ENCODE results near the gene CTNNBL1.
"Not testable (repeated sequence)": the region's sequence is repeated elsewhere in the genome, so short reads cannot be mapped to it uniquely, and the experiment has no call there.

CTNNBL1 gene, protein sequence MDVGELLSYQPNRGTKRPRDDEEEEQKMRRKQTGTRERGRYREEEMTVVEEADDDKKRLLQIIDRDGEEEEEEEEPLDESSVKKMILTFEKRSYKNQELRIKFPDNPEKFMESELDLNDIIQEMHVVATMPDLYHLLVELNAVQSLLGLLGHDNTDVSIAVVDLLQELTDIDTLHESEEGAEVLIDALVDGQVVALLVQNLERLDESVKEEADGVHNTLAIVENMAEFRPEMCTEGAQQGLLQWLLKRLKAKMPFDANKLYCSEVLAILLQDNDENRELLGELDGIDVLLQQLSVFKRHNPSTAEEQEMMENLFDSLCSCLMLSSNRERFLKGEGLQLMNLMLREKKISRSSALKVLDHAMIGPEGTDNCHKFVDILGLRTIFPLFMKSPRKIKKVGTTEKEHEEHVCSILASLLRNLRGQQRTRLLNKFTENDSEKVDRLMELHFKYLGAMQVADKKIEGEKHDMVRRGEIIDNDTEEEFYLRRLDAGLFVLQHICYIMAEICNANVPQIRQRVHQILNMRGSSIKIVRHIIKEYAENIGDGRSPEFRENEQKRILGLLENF

GRCh38 chr20:37693635-37694626 lies at the start of gene CTNNBL1:
Gene CTNNBL1 (plus strand): TSS chr20:37694030. CDS start chr20:37694123, 93 bp downstream.
- peak; percentile 92 to 98 for DNase-seq (ENCODE audit: low spot score in 2 of 2)
- Histone ChIP-seq H3K27me3 (ENCODE audit: low read depth) (peaks cover 8% of the 10 kb centered on the region), H3K4me1 (peaks cover 4% of the 10 kb centered on the region), H3K4me3 (peak within 1 kb of the TSS; percentile 74), H3K36me3 (replicated peaks) (no peaks in the 10 kb centered on the region; the same call in 1 of the 2 replicates), H3K9me3 (no peaks in the 10 kb centered on the region)
- in situ Hi-C loops (cut with MboI; ENCODE audit: low sequenced_read_pairs): no loop called here

DNA sequence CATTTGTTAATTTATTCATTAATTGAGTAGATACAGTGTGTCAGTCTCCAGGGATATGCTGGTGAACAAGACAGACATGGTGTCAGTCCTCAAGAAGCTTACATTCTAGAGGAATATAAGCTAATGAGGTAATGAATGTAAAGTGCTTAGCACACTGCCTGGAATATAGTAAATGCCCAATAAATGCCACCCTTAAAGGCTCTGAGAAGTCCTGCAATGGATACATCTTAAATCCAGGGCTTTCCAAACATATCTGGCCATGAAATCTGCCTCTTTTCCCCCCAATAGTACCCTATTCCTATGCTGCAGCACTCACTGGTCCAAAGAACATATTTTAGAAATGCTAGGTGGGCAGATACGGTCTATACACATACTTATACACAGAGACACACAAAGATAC lies 49.2 kb upstream of the CTNNBL1 start:
- Histone ChIP-seq H3K4me3 (no peak overlapping the region), H3K27me3 (ENCODE audit: low read depth) (peaks cover 50% of the 10 kb centered on the region), H3K9me3 (no peaks in the 10 kb centered on the region), H3K4me1 (peaks cover 13% of the 10 kb centered on the region), H3K36me3 (replicated peaks) (no peaks in the 10 kb centered on the region)
- DNase-seq (ENCODE audit: low spot score in 2 of 2): no peak
- in situ Hi-C loops (cut with MboI; ENCODE audit: low sequenced_read_pairs): no loop called here

GRCh38 chr20:37647946-37648345 lies 45.9 kb upstream of the CTNNBL1 start:
- H3K27me3 ChIP-seq (ENCODE audit: low read depth): peaks cover 28% of the 10 kb centered on the region
- H3K36me3 ChIP-seq (replicated peaks): no peaks in the 10 kb centered on the region
- in situ Hi-C loops (cut with MboI; ENCODE audit: low sequenced_read_pairs): no loop called here
- DNase-seq (ENCODE audit: low spot score in 2 of 2): no peak
- no peak overlapping the region for H3K4me3 ChIP-seq
- H3K9me3 ChIP-seq: no peaks in the 10 kb centered on the region
- H3K4me1 ChIP-seq: peaks cover 28% of the 10 kb centered on the region

DNA sequence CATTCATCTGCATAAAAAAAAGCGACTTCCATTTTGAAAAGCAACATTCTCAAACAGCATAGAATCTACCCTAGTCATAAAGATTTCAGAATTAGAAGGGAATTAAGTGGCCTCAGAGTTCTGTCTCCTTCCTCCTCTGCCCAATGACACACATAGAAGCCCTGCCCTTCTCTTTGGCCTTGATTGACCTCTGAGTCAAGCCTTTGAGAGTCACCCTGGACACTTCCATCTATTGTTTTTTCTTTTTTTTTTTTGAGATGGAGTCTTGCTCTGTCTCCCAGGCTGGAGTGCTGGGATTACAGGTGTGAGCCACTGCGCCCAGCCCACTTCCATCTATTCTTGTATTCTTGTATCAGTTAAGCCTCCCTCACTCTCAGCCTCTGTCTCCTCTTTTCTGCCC lies 44.8 kb upstream of the CTNNBL1 start:
- H3K9me3 ChIP-seq: no peaks in the 10 kb centered on the region
- H3K27me3 ChIP-seq (ENCODE audit: low read depth): peaks cover 18% of the 10 kb centered on the region
- H3K4me1 ChIP-seq: peaks cover 28% of the 10 kb centered on the region
- in situ Hi-C loops (cut with MboI; ENCODE audit: low sequenced_read_pairs): no loop called here
- no peak overlapping the region for H3K4me3 ChIP-seq
- no peaks in the 10 kb centered on the region for H3K36me3 ChIP-seq (replicated peaks)
- DNase-seq (ENCODE audit: low spot score in 2 of 2): peak; percentile 43 to 88

GRCh38 chr20:37649676-37650370 lies 44.0 kb upstream of the CTNNBL1 start:
- Histone ChIP-seq H3K4me1 (peaks cover 28% of the 10 kb centered on the region), H3K36me3 (replicated peaks) (no peaks in the 10 kb centered on the region), H3K27me3 (ENCODE audit: low read depth) (peaks cover 10% of the 10 kb centered on the region), H3K9me3 (no peaks in the 10 kb centered on the region; the same call in 1 of the 2 replicates), H3K4me3 (no peak overlapping the region)
- no peak for DNase-seq (ENCODE audit: low spot score in 2 of 2)
- in situ Hi-C loops (cut with MboI; ENCODE audit: low sequenced_read_pairs): no loop called here

- H3K36me3 ChIP-seq (replicated peaks): no peaks in the 10 kb centered on the region
- H3K9me3 ChIP-seq: no peaks in the 10 kb centered on the region; the same call in 1 of the 2 replicates
- in situ Hi-C loops (cut with MboI; ENCODE audit: low sequenced_read_pairs): no loop called here
Observed at GRCh38 chr20:37650661-37651060, 43.2 kb upstream of the CTNNBL1 start.

DNA sequence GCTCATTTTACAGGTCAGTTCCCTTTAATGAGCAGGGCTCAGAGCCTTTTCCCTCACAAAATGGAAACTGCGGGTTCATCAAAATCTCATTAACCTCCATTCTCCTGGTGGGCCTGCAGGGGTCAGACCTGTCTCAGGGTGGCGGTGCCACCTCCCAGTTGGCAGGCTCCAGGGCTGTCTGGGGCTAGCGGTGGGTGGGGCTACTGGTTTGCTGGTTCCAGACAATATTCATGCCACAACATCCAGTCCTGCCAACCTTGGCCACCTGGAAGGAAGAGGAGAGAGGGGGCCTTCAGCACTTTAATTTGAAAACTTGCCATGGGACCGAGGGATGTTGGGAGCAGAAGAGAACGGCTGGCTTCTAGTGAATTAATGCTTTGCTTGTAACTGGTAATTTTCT lies 41.9 kb upstream of the CTNNBL1 start:
- in situ Hi-C loops (cut with MboI; ENCODE audit: low sequenced_read_pairs): no loop called here
- Histone ChIP-seq H3K4me3 (no peak overlapping the region), H3K9me3 (no peaks in the 10 kb centered on the region; the same call in 1 of the 2 replicates), H3K36me3 (replicated peaks) (no peaks in the 10 kb centered on the region), H3K4me1 (peaks cover 28% of the 10 kb centered on the region), H3K27me3 (ENCODE audit: low read depth) (no peaks in the 10 kb centered on the region)
- peak in 1 of 2 experiments; percentile 46 for DNase-seq (ENCODE audit: low spot score in 2 of 2)

More at GRCh38 chr20:37650661-37651060, 43.2 kb upstream of the CTNNBL1 start:
- peaks cover 28% of the 10 kb centered on the region for H3K4me1 ChIP-seq
- H3K4me3 ChIP-seq: no peak overlapping the region
- H3K27me3 ChIP-seq (ENCODE audit: low read depth): peaks cover 2% of the 10 kb centered on the region
- DNase-seq (ENCODE audit: low spot score in 2 of 2): peak; percentile 52 to 61

- H3K4me1 ChIP-seq: no peaks in the 10 kb centered on the region
- in situ Hi-C loops (cut with MboI; ENCODE audit: low sequenced_read_pairs): no loop called here
- no peaks in the 10 kb centered on the region for H3K36me3 ChIP-seq (replicated peaks)
- DNase-seq (ENCODE audit: low spot score in 2 of 2): no peak
- H3K9me3 ChIP-seq: no peaks in the 10 kb centered on the region; the same call in 1 of the 2 replicates
- H3K4me3 ChIP-seq: no peak overlapping the region
- no peaks in the 10 kb centered on the region for H3K27me3 ChIP-seq (ENCODE audit: low read depth)
Observed at GRCh38 chr20:37656945-37657344, 36.9 kb upstream of the CTNNBL1 start.

DNA sequence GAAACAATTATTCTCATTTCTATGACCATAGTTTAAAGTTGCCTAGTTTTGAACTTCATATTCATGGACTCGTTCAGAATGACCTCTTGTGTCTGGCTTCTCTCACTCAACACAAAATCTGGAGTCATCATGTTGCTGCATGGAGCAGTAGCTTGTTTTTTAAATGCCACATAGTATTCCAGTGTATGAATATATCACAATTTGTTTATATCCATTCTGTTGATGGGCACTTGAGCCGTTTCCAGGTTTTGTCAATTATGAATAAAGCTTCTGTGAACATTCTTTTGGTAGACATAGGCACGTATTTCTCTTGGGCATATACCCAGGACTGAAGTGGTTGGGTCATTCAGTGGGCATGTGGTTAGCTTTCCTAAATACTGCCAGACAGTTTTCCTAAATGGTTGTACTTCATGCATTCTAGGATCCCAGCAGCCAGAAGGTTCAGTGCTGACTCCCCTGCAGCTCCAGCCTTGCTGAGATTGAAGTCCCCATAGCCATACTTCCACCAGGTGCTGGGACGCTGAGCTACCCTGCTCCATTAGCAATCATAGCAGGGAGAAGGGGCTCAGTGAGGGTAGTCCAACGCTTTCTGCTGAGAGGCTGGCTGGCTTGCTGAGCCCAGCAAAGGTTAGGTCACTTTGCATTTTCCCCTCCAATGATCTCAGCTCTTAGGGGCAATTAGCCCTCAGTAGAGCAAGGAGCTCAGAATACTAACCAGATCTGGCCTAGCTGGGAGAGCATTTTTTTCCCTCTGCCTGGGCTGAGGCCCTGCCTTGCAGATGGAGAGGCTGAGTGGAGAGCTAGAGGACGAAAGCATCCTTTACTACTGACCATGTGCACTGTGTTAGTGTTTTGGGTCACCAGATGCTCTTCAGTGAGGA lies 35.7 kb upstream of the CTNNBL1 start:
- no peaks in the 10 kb centered on the region for H3K36me3 ChIP-seq (replicated peaks)
- no peaks in the 10 kb centered on the region; the same call in 1 of the 2 replicates for H3K9me3 ChIP-seq
- in situ Hi-C loops (cut with MboI; ENCODE audit: low sequenced_read_pairs): no loop called here
- no peaks in the 10 kb centered on the region for H3K27me3 ChIP-seq (ENCODE audit: low read depth)
- H3K4me1 ChIP-seq: no peaks in the 10 kb centered on the region
- no peak for DNase-seq (ENCODE audit: low spot score in 2 of 2)
- H3K4me3 ChIP-seq: no peak overlapping the region

DNA sequence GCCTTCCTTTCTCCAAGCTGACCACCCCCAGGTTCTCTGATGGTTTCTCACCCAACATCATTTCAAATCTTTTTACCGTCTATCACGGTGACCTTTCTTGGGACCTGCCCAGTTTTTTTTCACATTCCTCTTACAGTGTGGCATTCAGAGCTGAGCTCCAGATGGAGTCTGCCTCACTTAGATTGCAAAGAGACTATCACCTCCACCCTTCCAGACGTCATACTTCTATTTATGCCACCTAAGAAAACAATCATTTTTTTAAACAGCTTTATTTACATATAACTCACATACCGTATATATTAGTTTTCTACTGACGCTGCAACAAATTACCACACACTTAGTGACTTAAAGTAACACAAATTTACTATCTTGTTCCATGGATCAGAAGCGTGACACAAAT lies 32.3 kb upstream of the CTNNBL1 start:
- Histone ChIP-seq H3K9me3 (peaks cover 3% of the 10 kb centered on the region), H3K27me3 (ENCODE audit: low read depth) (no peaks in the 10 kb centered on the region), H3K4me3 (no peak overlapping the region), H3K4me1 (no peaks in the 10 kb centered on the region), H3K36me3 (replicated peaks) (no peaks in the 10 kb centered on the region)
- DNase-seq (ENCODE audit: low spot score in 2 of 2): no peak
- in situ Hi-C loops (cut with MboI; ENCODE audit: low sequenced_read_pairs): no loop called here

GRCh38 chr20:37662308-37662707 lies 31.5 kb upstream of the CTNNBL1 start:
- no peak for DNase-seq (ENCODE audit: low spot score in 2 of 2)
- Histone ChIP-seq H3K9me3 (peaks cover 6% of the 10 kb centered on the region), H3K4me3 (no peak overlapping the region), H3K27me3 (ENCODE audit: low read depth) (no peaks in the 10 kb centered on the region), H3K36me3 (replicated peaks) (no peaks in the 10 kb centered on the region), H3K4me1 (no peaks in the 10 kb centered on the region)
- in situ Hi-C loops (cut with MboI; ENCODE audit: low sequenced_read_pairs): no loop called here

DNA sequence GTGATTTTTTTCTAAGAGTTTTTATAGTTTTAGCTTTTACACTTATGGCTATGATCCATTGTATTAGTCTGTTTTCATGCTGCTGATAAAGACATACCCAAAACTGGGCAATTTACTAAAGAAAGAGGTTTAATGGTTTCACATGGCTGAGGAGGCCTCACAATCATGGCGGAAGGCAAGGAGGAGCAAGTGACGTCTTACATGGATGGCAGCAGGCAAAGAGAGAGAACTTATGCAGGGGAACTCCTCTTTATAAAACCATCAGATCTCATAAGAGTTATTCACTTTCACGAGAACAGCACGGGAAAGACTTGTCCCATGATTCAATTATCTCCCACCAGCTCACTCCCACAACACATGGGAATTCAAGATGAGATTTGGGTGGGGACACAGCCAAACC lies 29.2 kb upstream of the CTNNBL1 start:
- H3K9me3 ChIP-seq; H3K27me3 ChIP-seq (ENCODE audit: low read depth); DNase-seq (ENCODE audit: low spot score in 2 of 2); H3K4me3 ChIP-seq; in situ Hi-C loops (cut with MboI; ENCODE audit: low sequenced_read_pairs); H3K36me3 ChIP-seq (replicated peaks); H3K4me1 ChIP-seq: not testable (repeated sequence)

Data from HAP-1 (cell line).